ENCODE measurements around the gene ARHGEF4.
"Not testable (repeated sequence)": the region's sequence is repeated elsewhere in the genome, so short reads cannot be mapped to it uniquely, and the experiment has no call there.

ARHGEF4 gene

GRCh38 chr2:130986890-130987493, 150.3 kb downstream of the ARHGEF4 start:
- no peak for DNase-seq

GRCh38 chr2:130987519-130988425, 151.1 kb downstream of the ARHGEF4 start:
- DNase-seq = no peak

- not testable (repeated sequence) for DNase-seq
Measured at GRCh38 chr2:130991446-130991845, 154.7 kb downstream of the ARHGEF4 start.

DNA sequence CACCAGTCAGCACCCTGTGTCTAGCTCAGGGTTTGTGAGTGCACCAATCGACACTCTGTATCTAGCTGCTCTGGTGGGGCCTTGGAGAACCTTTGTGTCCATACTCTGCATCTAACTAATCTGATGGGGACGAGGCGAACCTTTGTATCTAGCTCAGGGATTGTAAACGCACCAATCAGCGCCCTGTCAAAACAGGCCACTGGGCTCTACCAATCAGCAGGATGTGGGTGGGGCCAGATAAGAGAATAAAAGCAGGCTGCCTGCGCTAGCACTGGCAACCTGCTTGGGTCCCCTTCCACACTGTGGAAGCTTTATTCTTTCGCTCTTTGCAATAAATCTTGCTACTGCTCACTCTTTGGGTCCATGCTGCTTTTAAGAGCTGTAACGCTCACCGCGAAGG, 155.3 kb downstream of the ARHGEF4 start:
- DNase-seq = not testable (repeated sequence)

GRCh38 chr2:130996691-130997090, 160.0 kb downstream of the ARHGEF4 start:
- DNase-seq = no peak

- DNase-seq = no peak
Measured at GRCh38 chr2:130997198-130997597, 160.5 kb downstream of the ARHGEF4 start.

- DNase-seq = no peak
Measured at GRCh38 chr2:130998561-130998960, 161.8 kb downstream of the ARHGEF4 start.

GRCh38 chr2:131004446-131005209, 167.9 kb downstream of the ARHGEF4 start:
- no peak for DNase-seq

DNA sequence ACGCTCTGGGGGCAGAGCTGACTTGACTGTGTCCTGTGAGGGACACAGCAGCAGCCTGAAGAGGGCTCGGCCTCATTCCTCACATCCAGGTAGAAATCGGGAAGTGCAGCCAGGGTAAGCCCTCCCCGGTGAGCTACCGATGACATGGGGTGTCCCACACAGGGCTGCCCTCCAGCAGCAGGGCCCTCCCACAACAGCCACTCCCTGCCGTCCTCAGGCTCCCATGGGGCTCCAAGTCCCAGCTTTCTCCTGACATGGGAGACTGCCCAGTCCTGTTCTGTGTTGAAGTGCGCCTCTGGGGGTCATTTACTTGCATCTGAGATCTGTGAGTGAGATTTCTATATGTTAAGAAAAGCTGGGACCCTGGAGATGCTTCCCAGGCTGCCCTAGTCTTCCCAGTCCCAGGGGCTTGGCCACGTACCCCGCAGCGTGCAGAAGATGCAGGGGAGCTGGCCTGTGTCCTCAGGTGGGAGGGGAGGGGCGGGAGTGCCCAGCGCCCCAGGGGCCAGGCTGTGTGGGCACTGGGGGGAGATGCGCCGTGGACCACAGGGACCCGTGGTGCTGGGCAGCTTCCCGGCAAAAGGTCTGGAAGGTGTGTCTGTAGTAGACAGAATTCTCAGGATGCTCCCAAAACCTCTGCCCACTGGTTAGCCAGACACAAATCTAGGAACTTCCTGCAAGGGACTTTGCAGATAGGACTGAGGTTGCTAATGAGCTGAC, 168.7 kb downstream of the ARHGEF4 start:
- DNase-seq = no peak

- DNase-seq = no peak
Measured at GRCh38 chr2:131006561-131006960, 169.8 kb downstream of the ARHGEF4 start.

GRCh38 chr2:131008967-131009366, 172.3 kb downstream of the ARHGEF4 start:
- DNase-seq = no peak

DNA sequence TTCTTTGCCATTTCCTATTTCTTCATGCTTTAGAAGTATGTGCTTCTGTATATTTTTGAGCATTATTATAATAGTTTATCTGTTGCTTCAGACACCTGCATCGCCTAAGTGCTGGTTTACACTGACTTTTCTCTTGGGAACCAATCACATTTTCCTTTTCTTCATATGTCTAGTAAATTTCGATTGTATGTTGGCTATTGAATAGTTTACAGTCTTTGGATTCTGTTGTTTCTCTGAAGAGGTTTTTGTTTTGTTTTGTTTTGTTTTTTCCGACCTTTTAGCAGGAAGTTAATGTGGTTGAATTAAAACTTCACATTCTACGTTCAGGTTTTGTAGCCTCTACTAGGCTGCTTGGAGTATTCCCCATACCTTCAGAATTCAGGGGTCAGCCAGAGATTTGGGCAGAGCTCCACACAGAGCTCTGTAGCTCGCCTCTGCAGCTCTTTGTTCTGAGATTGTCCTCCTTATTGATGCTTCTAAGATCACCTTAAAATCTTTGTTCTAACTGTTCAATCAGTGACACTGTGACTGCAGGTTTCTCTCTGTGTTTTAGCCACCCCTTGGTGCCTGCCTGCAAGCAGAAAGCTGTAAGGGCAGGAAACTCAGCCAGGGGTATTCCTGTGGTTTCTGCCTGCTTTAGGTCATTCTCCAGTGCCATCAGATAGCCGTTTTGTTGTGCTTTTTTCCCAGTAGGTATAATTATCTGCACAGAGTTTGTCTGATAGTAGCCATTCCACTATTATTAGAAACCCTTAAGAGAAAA, 173.2 kb downstream of the ARHGEF4 start:
- DNase-seq = no peak

- peak; percentile 12 for DNase-seq
Measured at GRCh38 chr2:131010566-131010965, 173.9 kb downstream of the ARHGEF4 start.

DNA sequence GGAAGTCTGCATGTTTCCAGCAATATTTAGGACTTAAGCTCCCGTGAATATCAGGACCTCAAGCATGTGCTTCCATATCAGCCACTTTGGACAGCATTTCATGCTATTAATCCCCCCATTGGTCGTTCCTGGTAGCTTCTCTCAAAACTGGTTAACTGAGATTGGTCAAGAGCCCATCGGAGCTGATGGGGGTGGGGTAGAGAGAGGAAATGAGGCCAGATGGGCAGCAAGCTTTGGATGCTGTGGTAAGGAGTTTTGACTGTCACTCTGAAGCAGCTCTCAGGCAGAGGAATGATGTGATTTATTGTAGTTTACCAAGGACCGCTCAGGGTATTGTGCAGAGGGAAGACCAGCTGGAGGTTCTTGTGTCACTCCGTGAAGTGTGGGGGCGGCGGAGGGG, 174.8 kb downstream of the ARHGEF4 start:
- no peak for DNase-seq

DNA sequence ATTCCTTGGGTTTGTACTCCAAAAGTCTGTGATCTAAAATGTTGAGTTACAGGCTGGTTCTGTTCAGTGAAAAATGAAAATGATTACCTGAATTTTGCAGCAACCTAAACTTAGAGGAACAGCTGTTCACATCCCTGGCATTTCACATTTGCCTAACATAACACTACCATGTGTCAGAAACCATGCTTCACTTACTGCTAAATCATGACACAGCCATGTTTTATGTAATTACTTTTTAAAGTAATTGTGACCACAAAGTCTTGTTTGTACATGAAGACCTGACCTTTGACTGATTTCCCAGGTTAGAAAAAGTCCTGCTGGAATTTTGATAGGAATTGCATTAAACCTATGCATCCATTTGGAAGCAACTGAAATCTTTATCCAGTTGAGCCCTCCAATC, 177.4 kb downstream of the ARHGEF4 start:
- DNase-seq = no peak

DNA sequence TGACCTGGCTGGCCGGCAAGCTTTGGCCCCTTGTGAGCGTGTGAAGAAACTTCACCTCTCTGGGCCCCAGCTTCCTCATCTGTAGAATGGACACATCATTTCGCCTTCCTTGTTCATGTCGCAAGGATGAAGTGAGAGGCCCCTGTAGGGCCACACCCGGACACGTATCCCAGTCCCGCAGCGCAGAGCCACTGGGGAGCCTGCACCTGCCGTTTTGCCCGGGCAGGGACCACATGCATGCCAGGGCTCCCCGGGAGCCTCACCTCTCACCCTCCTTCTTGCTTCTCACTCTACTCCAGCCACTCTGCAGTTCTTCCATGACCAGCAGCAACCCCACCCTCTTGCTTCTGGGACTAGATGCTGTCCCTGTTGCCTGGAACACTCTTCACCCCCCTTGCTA, 179.1 kb downstream of the ARHGEF4 start:
- DNase-seq = no peak

DNA sequence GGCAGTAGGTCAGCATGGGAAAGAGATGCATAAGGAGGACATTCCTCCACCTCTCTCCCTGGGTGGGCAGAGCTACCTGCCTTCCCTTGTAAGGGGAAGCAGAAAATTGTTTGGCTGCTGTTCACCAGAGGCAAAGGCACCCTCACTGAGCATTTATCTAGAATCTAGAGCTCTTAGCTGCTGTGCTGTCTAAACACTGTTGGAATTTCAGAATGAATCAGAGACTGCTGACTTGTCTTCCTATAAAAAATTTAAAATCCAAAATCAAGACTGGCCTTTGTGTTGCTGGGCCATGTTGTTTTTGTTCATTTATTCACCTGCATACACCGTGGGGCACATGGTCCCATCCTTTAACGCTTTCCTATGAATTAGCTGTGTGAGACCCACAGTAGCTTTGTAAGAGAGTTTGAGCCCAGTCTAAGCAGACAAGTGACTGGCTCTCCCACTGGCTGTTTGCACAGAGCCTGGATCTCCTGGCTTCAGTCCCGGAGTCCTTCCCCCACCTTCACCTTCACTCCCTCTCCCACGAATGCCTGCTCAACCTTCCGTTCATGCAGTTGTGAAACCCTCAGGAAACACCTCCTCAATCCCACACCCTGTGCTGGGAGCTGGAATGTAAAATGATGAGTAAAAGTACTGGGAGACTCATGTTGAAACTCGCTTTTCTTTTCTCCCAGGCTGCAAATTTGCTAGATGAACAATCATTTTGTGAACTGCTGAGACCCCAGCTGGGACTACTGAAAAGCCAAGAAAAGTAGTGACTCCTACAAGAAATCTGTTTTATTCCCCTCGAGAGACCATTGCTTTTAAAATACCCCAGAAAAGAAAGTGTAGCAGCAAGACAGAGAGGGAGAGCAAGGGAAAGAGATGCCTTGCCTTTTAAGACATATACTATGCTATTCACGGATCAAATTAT, 180.4 kb downstream of the ARHGEF4 start:
- DNase-seq = no peak

DNA sequence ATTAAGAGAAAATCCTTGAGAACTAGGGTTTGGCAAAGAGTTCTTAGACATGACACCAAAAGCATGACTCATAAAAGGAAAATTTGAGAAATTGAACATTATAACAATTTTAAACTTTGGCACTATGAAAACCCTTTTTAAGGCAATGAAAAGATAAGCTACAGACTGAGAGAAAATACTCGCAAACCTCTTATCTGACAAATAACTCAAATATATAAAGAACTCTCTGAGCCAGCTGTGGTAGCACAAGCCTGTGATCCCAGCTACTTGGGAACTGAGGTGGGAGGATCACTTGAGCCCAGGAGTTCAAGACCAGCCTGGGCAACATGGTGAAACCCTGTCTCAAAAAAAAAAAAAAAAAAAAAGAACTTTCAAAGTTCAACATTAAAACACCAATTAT, 186.0 kb downstream of the ARHGEF4 start:
- no peak for DNase-seq

DNA sequence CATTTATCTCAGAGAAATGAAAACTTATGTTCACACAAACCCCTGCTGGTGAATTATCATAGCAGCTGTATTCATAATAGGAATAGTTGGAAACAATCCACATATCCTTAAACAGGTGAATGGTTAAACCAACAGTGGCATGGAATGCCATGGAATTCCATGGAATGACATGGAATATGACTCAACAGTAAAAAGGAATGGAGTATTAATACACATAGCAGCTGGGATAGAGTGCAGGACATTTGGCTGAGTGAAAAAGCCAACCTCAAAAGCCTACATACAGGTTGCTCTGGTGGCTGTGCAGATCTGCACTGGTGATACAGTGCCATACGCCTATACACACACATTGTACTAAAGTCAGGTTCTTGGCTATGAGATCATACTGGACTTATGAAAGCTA, 187.0 kb downstream of the ARHGEF4 start:
- DNase-seq = no peak

DNA sequence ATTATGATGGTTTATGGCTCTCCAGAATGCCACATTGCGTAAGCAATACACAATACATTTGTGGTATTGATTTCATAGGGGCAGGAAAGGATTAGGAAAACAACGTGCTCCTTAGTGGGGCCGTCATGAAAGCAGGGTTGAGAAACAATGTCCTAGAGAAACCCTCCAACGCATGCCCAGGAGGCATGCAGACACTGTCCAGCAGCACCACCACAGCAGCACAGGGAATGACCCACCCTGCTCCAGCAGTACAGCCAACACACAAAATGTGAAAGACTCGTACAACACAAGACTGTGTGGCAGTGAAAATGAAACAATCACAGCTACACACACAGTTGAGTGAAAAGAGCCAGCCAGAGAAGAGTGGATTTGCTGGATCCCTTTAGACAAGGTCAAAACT, 190.2 kb downstream of the ARHGEF4 start:
- no peak for DNase-seq

Measured in CD4-positive, alpha-beta T cell treated with Interleukin-17A for 1 hour (primary cell).